Fibroblast of lung (primary cell): Measurements from ENCODE around the gene ORAI1.

Experiments used
- EZH2 ChIP-seq: IDR thresholded peaks from 2 replicates; pipeline ENCODE4 v1.5.1; 2012; ENCODE audit warnings: low read length, control low read depth, mild to moderate bottlenecking; ENCODE audit errors: missing control alignments
- TF ChIP-seq, protein P1 (sequence below), 2 donors: IDR thresholded peaks in 1 of 2; conservative IDR thresholded peaks in 1 of 2; 1 replicate in 1 of 2; 2 replicates in 1 of 2; pipeline ENCODE4 v1.5.1; 2011 to 2012; ENCODE audit warnings: low read length in 2 of 2, control low read depth in 1 of 2, inconsistent platforms in 1 of 2, low read depth in 1 of 2, mild to moderate bottlenecking in 1 of 2

DNA sequence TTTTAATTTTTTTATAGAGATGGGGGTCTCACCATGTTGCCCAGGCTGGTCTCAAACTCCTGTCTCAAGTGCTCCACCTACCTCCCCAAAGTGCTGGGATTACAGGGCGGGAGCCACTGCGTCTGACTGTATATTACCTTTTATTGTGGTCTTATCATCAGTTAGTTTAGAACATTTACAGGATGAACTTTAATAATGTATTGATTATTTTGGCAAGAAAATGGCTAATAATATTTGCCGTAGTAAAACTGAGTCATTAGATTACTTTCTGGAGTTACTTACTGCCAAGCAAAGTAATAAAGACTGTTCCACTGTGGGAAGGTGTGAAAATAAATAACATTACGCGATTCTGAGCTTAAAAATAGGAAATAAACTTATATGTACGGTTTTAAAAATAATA is 23.6 kb upstream of the ORAI1 start:
- TF ChIP-seq, protein P1, sequence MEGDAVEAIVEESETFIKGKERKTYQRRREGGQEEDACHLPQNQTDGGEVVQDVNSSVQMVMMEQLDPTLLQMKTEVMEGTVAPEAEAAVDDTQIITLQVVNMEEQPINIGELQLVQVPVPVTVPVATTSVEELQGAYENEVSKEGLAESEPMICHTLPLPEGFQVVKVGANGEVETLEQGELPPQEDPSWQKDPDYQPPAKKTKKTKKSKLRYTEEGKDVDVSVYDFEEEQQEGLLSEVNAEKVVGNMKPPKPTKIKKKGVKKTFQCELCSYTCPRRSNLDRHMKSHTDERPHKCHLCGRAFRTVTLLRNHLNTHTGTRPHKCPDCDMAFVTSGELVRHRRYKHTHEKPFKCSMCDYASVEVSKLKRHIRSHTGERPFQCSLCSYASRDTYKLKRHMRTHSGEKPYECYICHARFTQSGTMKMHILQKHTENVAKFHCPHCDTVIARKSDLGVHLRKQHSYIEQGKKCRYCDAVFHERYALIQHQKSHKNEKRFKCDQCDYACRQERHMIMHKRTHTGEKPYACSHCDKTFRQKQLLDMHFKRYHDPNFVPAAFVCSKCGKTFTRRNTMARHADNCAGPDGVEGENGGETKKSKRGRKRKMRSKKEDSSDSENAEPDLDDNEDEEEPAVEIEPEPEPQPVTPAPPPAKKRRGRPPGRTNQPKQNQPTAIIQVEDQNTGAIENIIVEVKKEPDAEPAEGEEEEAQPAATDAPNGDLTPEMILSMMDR (conservative IDR thresholded peaks at IDR 0.05 in 1 of 2, IDR thresholded peaks at IDR 0.05 in 1 of 2; ENCODE audit: low read depth in 1 of 2, low read length in 2 of 2), result no peak
- no peak for TF ChIP-seq EZH2
